Ovary (tissue), 3 donors: Measurements from ENCODE around the gene PTPRCAP.

Source experiments
- CTCF ChIP-seq, 3 donors: fragments of 450-650 bp in 2 of 3; fragments of 200-600 bp in 1 of 3; IDR thresholded peaks; one replicate each; pipeline versions ENCODE4 v1.5.1 to v1.8.0; 2016 to 2022; ENCODE audit warnings: antibody characterized with exemption in 3 of 3, mild to moderate bottlenecking in 1 of 3
- EP300 ChIP-seq: sonication (generic); formaldehyde crosslinking; IDR thresholded peaks from one replicate; pipeline ENCODE4 v1.6.1; 2017; ENCODE audit warnings: antibody characterized with exemption
- donor health status: DM: no; HTN: no; CAD: no.

GRCh38 chr11:67484847-67485311 is 47.4 kb upstream of the PTPRCAP start:
- no peak for TF ChIP-seq CTCF (IDR thresholded peaks at IDR 0.05)
- TF ChIP-seq EP300: no peak
